HFFc6 (cell line): ENCODE data around the gene LHX5. TPM values are rescaled to one million over a fixed set of nuclear protein-coding genes. Genes with fewer than 3 reads are reported as not detected.

Source experiments
- DNase-seq: peaks from one replicate; pipeline ENCODE4 v3.0.0-alpha.2; 2018
- H3K27ac Mint-ChIP-seq: 2 replicates; pipeline ENCODE4 v1.8.0; 2020; ENCODE audit warnings: mild to moderate bottlenecking, mixed read lengths
- H3K27me3 Mint-ChIP-seq: 2 replicates; pipeline ENCODE4 v1.8.0; 2021; ENCODE audit warnings: mild to moderate bottlenecking, moderate library complexity, mixed read lengths; ENCODE audit not compliant: insufficient read depth
- H3K36me3 Mint-ChIP-seq: 2 replicates; pipeline ENCODE4 v1.8.0; 2021; ENCODE audit warnings: low read depth, mixed read lengths
- H3K4me1 Mint-ChIP-seq: 2 replicates; pipeline ENCODE4 v1.8.0; 2020; ENCODE audit warnings: low read depth, mixed read lengths
- H3K4me3 Mint-ChIP-seq: 2 replicates; pipeline ENCODE4 v1.8.0; 2020; ENCODE audit warnings: mild to moderate bottlenecking, moderate library complexity, mixed read lengths
- H3K9me3 Mint-ChIP-seq: 2 replicates; pipeline ENCODE4 v1.8.0; 2020; ENCODE audit warnings: mild to moderate bottlenecking, mixed read lengths
- CTCF ChIP-seq: fragments of 200-600 bp; sonication (generic); IDR thresholded peaks from 2 replicates; pipeline ENCODE4 v1.5.0; 2021; ENCODE audit warnings: antibody characterized with exemption, mild to moderate bottlenecking
- total RNA-seq, 6 experiments: library from RNA; stranded (reverse); fragmentation: NEBNext Ultra II Directional; extraction: Animal tissue kit (Norgen Biotek cat#: 25700); gene quantifications; 2 replicates in 1 of 6; 3 replicates in 5 of 6; pipeline ENCODE4 v1.2.3, GENCODE V29; 2021

LHX5 gene
- total RNA-seq, 6 experiments from 2014 or later, result not detected

- H3K9me3 Mint-ChIP-seq, result no peaks in the 10 kb centered on the region
Measured at GRCh38 chr12:113445544-113446171, 26.0 kb downstream of the LHX5 start.

GRCh38 chr12:113443030-113443539 is 28.6 kb downstream of the LHX5 start:
- no peak for TF ChIP-seq CTCF
- H3K4me3 Mint-ChIP-seq, result no peak overlapping the region
- H3K27ac Mint-ChIP-seq, result no peak overlapping the region
- no peaks in the 10 kb centered on the region for H3K9me3 Mint-ChIP-seq
- DNase-seq, result no peak
- H3K4me1 Mint-ChIP-seq, result no peaks in the 10 kb centered on the region
- H3K27me3 Mint-ChIP-seq, result peaks cover 14% of the 10 kb centered on the region
- H3K36me3 Mint-ChIP-seq, result no peaks in the 10 kb centered on the region; the same call in 1 of the 2 replicates

More at GRCh38 chr12:113445544-113446171, 26.0 kb downstream of the LHX5 start:
- Mint-ChIP-seq H3K4me3 (no peak overlapping the region), H3K36me3 (no peaks in the 10 kb centered on the region; the same call in 1 of the 2 replicates), H3K27me3 (peaks cover 14% of the 10 kb centered on the region), H3K27ac (no peak overlapping the region), H3K4me1 (no peaks in the 10 kb centered on the region)
- no peak for DNase-seq
- TF ChIP-seq CTCF, result no peak

- Mint-ChIP-seq H3K27me3 (peaks cover 8% of the 10 kb centered on the region), H3K27ac (no peak overlapping the region), H3K9me3 (no peaks in the 10 kb centered on the region), H3K4me3 (no peak overlapping the region), H3K4me1 (no peaks in the 10 kb centered on the region), H3K36me3 (no peaks in the 10 kb centered on the region; the same call in 1 of the 2 replicates)
- no peak for TF ChIP-seq CTCF
- DNase-seq, result no peak
Measured at GRCh38 chr12:113440947-113441782, 30.5 kb downstream of the LHX5 start.

- Mint-ChIP-seq H3K4me3 (no peak overlapping the region), H3K27me3 (peaks cover 7% of the 10 kb centered on the region), H3K27ac (no peak overlapping the region), H3K4me1 (no peaks in the 10 kb centered on the region), H3K9me3 (no peaks in the 10 kb centered on the region), H3K36me3 (no peaks in the 10 kb centered on the region; the same call in 1 of the 2 replicates)
- DNase-seq, result no peak
- TF ChIP-seq CTCF, result no peak
Measured at GRCh38 chr12:113440336-113440735, 31.3 kb downstream of the LHX5 start.

- Mint-ChIP-seq H3K27me3 (peaks cover 5% of the 10 kb centered on the region), H3K4me3 (no peak overlapping the region), H3K27ac (no peak overlapping the region), H3K4me1 (no peaks in the 10 kb centered on the region), H3K36me3 (no peaks in the 10 kb centered on the region), H3K9me3 (no peaks in the 10 kb centered on the region)
- peak; percentile 82 for TF ChIP-seq CTCF
- peak; percentile 30 for DNase-seq
Measured at GRCh38 chr12:113439606-113440030, 32.1 kb downstream of the LHX5 start.
